ENCODE results near the gene USP17L5.
"Not testable (repeated sequence)": the region's sequence is repeated elsewhere in the genome, so short reads cannot be mapped to it uniquely, and the experiment has no call there.

GRCh38 chr4:9324865-9325264 lies 14.3 kb upstream of the USP17L5 start, which contains the start of gene USP17L24:
- not testable (repeated sequence) for TF ChIP-seq CTCF, POLR2A (IDR thresholded peaks at IDR 0.05)

Measured in testis (tissue), 2 donors.